ENCODE measurements around the gene CHRNA4. TPM values are rescaled to one million over a fixed set of nuclear protein-coding genes. Genes with fewer than 3 reads are reported as not detected.
A peak's percentile ranks its signal among the peaks of the same experiment; 100 is the strongest.

CHRNA4 gene
- total RNA-seq, 4 donors from 2014 or later: 0.13 TPM; not detected in 3

- intact Hi-C loops (cut with DNase I; ENCODE audit: low total_unique reads): loop anchor here (10.0 kb wide), 1 partner anchor 68 kb away; no protein-coding TSS in a partner anchor
- no peak overlapping the region for H3K4me3 ChIP-seq (ENCODE audit: low read depth, poor library complexity, severe bottlenecking)
- TF ChIP-seq POLR2A (IDR thresholded peaks at IDR 0.05) (no peak), CTCF (IDR thresholded peaks at IDR 0.05) (no peak)
- DNase-seq (ENCODE audit: low spot score in 2 of 2): peak in 1 of 2 donors; percentile 42
- WGBS, 2 donors: 86 to 92% methylated on average over 6 of the region's 6 CpGs
Observed at GRCh38 chr20:63317061-63317460, 44.1 kb downstream of the CHRNA4 start.

DNA sequence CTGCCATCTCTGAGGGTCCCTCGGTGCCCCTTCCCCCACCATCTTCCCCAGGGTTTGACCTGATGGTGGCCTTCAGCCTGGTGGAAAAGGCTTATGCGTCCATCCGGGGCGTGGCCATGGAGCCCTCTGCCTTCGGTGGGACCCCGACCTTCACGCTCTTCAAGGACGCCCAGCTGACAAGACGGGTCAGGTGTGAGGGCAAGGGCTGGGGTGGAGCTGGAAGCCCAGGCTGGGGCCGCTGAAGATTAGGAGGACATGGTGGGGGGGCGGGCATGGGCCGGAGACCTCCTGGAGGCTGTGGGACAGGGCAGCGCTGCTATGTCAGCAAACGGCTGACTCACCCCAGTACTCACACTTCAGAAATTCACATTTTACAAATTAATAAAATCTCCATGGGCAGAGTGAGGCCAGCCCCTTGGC is 44.6 kb downstream of the CHRNA4 start:
- WGBS, 2 donors: 78 to 84% methylated on average over 13 to 14 of the region's 14 CpGs
- DNase-seq (ENCODE audit: low spot score in 2 of 2): peak in 1 of 2 donors; percentile 78
- H3K4me3 ChIP-seq (ENCODE audit: low read depth, poor library complexity, severe bottlenecking): no peak overlapping the region
- TF ChIP-seq CTCF (IDR thresholded peaks at IDR 0.05) (no peak), POLR2A (IDR thresholded peaks at IDR 0.05) (no peak)
- intact Hi-C loops (cut with DNase I; ENCODE audit: low total_unique reads): loop anchor here (10.0 kb wide), 1 partner anchor 68 kb away; no protein-coding TSS in a partner anchor

- TF ChIP-seq CTCF (IDR thresholded peaks at IDR 0.05): no peak
- no peak for TF ChIP-seq POLR2A (IDR thresholded peaks at IDR 0.05)
- WGBS, 2 donors: 72 to 82% methylated on average over 28 to 31 of the region's 31 CpGs
- no peak overlapping the region for H3K4me3 ChIP-seq (ENCODE audit: low read depth, poor library complexity, severe bottlenecking)
- peak in 1 of 2 donors; percentile 80 for DNase-seq (ENCODE audit: low spot score in 2 of 2)
- intact Hi-C loops (cut with DNase I; ENCODE audit: low total_unique reads): loop anchor here (10.0 kb wide), 1 partner anchor 69 kb away; no protein-coding TSS in a partner anchor
Observed at GRCh38 chr20:63315731-63316491, 45.2 kb downstream of the CHRNA4 start.

GRCh38 chr20:63315240-63315689 is 45.9 kb downstream of the CHRNA4 start:
- H3K4me3 ChIP-seq (ENCODE audit: low read depth, poor library complexity, severe bottlenecking): no peak overlapping the region
- intact Hi-C loops (cut with DNase I; ENCODE audit: low total_unique reads): loop anchor here (10.0 kb wide), 1 partner anchor 70 kb away; no protein-coding TSS in a partner anchor
- 52 to 61% methylated on average over 11 to 15 of the region's 15 CpGs for WGBS, 2 donors
- DNase-seq (ENCODE audit: low spot score in 2 of 2): no peak
- TF ChIP-seq POLR2A (IDR thresholded peaks at IDR 0.05) (no peak), CTCF (IDR thresholded peaks at IDR 0.05) (no peak)

- intact Hi-C loops (cut with DNase I; ENCODE audit: low total_unique reads): loop anchor here (10.0 kb wide), 1 partner anchor 70 kb away; no protein-coding TSS in a partner anchor
- no peak for DNase-seq (ENCODE audit: low spot score in 2 of 2)
- TF ChIP-seq POLR2A (IDR thresholded peaks at IDR 0.05) (no peak), CTCF (IDR thresholded peaks at IDR 0.05) (no peak)
- no peak overlapping the region for H3K4me3 ChIP-seq (ENCODE audit: low read depth, poor library complexity, severe bottlenecking)
- 69 to 83% methylated on average over 19 to 21 of the region's 21 CpGs for WGBS, 2 donors
Observed at GRCh38 chr20:63314566-63315239, 46.4 kb downstream of the CHRNA4 start.
